GM21381 (cell line): ENCODE results near the gene SREBF1.

Experiments used
- ATAC-seq: cut with Tn5 transposase; IDR thresholded peaks from one replicate; pipeline ENCODE4 v1.9.1; 2021; ENCODE audit warnings: mild to moderate bottlenecking, moderate library complexity; ENCODE audit not compliant: unreplicated experiment

The SREBF1 gene

GRCh38 chr17:17842111-17842876 is 5.5 kb upstream of the SREBF1 start:
- ATAC-seq, result no peak

GRCh38 chr17:17841601-17842025 is 4.8 kb upstream of the SREBF1 start:
- ATAC-seq, result no peak

GRCh38 chr17:17840751-17841591 is 4.2 kb upstream of the SREBF1 start:
- no peak for ATAC-seq

- peak; percentile 58 for ATAC-seq
Observed at GRCh38 chr17:17839791-17840707, 3.3 kb upstream of the SREBF1 start.

GRCh38 chr17:17837966-17838962 is 1.5 kb upstream of the SREBF1 start:
- no peak for ATAC-seq

- no peak for ATAC-seq
Observed at GRCh38 chr17:17837380-17837821, 615 bp upstream of the SREBF1 start.

- peak; percentile 58 for ATAC-seq
Observed at GRCh38 chr17:17836250-17836817, 452 bp downstream of the SREBF1 start.

GRCh38 chr17:17835415-17836249 is 1.2 kb downstream of the SREBF1 start:
- no peak for ATAC-seq

- no peak for ATAC-seq
Observed at GRCh38 chr17:17834974-17835373, 1.8 kb downstream of the SREBF1 start.

- ATAC-seq, result no peak
Observed at GRCh38 chr17:17833658-17834357, 3.0 kb downstream of the SREBF1 start.

- ATAC-seq, result no peak
Observed at GRCh38 chr17:17832032-17832363, 4.8 kb downstream of the SREBF1 start.

- no peak for ATAC-seq
Observed at GRCh38 chr17:17831208-17832031, 5.4 kb downstream of the SREBF1 start.

GRCh38 chr17:17830740-17831207 is 6.0 kb downstream of the SREBF1 start:
- no peak for ATAC-seq

- ATAC-seq, result no peak
Observed at GRCh38 chr17:17830269-17830567, 6.6 kb downstream of the SREBF1 start.

- ATAC-seq, result no peak
Observed at GRCh38 chr17:17827826-17828621, 8.8 kb downstream of the SREBF1 start.
